ENCODE data around the gene ARHGAP18. TPM values are rescaled to one million over a fixed set of nuclear protein-coding genes. Genes with fewer than 3 reads are reported as not detected.

The ARHGAP18 gene
- total and polyA plus RNA-seq, 2 of the 13 experiments (the other 11 are each of a cell fraction or from before 2014, with no cell fraction given), result 58.2 to 115 TPM

- TF ChIP-seq, protein P1, sequence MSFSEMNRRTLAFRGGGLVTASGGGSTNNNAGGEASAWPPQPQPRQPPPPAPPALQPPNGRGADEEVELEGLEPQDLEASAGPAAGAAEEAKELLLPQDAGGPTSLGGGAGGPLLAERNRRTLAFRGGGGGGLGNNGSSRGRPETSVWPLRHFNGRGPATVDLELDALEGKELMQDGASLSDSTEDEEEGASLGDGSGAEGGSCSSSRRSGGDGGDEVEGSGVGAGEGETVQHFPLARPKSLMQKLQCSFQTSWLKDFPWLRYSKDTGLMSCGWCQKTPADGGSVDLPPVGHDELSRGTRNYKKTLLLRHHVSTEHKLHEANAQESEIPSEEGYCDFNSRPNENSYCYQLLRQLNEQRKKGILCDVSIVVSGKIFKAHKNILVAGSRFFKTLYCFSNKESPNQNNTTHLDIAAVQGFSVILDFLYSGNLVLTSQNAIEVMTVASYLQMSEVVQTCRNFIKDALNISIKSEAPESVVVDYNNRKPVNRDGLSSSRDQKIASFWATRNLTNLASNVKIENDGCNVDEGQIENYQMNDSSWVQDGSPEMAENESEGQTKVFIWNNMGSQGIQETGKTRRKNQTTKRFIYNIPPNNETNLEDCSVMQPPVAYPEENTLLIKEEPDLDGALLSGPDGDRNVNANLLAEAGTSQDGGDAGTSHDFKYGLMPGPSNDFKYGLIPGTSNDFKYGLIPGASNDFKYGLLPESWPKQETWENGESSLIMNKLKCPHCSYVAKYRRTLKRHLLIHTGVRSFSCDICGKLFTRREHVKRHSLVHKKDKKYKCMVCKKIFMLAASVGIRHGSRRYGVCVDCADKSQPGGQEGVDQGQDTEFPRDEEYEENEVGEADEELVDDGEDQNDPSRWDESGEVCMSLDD (CRISPR knock-in tag; IDR thresholded peaks at IDR 0.05; ENCODE audit: borderline replicate concordance), result no peak
- TF ChIP-seq, protein P2, sequence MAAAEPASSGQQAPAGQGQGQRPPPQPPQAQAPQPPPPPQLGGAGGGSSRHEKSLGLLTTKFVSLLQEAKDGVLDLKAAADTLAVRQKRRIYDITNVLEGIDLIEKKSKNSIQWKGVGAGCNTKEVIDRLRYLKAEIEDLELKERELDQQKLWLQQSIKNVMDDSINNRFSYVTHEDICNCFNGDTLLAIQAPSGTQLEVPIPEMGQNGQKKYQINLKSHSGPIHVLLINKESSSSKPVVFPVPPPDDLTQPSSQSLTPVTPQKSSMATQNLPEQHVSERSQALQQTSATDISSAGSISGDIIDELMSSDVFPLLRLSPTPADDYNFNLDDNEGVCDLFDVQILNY (CRISPR knock-in tag; conservative IDR thresholded peaks at IDR 0.05), result no peak
- TF ChIP-seq KMT2B (CRISPR knock-in tag; IDR thresholded peaks at IDR 0.05) (0 out of 2 replicates have a peak, but pooled peaks have one; percentile 44), SIN3B (IDR thresholded peaks at IDR 0.05; ENCODE audit: low read length) (no peak), BRCA1 (CRISPR knock-in tag; IDR thresholded peaks at IDR 0.05) (no peak), ARNTL (CRISPR knock-in tag; IDR thresholded peaks at IDR 0.05) (no peak; the same call in 1 of the 2 replicates), ZFP1 (CRISPR knock-in tag; IDR thresholded peaks at IDR 0.05) (peak; percentile 73), ZNF543 (CRISPR knock-in tag; IDR thresholded peaks at IDR 0.05) (no peak), ZNF780A (CRISPR knock-in tag; IDR thresholded peaks at IDR 0.05) (peak; percentile 30; the same call in 1 of the 2 replicates), ATAD3A (CRISPR knock-in tag; IDR thresholded peaks at IDR 0.05) (no peak), ZXDC (CRISPR knock-in tag; IDR thresholded peaks at IDR 0.05) (no peak), CBFB (CRISPR knock-in tag; IDR thresholded peaks at IDR 0.05) (no peak), SRY (CRISPR knock-in tag; IDR thresholded peaks at IDR 0.05) (no peak)
- TF ChIP-seq, protein P3, sequence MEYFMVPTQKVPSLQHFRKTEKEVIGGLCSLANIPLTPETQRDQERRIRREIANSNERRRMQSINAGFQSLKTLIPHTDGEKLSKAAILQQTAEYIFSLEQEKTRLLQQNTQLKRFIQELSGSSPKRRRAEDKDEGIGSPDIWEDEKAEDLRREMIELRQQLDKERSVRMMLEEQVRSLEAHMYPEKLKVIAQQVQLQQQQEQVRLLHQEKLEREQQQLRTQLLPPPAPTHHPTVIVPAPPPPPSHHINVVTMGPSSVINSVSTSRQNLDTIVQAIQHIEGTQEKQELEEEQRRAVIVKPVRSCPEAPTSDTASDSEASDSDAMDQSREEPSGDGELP (IDR thresholded peaks at IDR 0.05; ENCODE audit: borderline replicate concordance, low read depth), result no peak
- TF ChIP-seq, protein P4, sequence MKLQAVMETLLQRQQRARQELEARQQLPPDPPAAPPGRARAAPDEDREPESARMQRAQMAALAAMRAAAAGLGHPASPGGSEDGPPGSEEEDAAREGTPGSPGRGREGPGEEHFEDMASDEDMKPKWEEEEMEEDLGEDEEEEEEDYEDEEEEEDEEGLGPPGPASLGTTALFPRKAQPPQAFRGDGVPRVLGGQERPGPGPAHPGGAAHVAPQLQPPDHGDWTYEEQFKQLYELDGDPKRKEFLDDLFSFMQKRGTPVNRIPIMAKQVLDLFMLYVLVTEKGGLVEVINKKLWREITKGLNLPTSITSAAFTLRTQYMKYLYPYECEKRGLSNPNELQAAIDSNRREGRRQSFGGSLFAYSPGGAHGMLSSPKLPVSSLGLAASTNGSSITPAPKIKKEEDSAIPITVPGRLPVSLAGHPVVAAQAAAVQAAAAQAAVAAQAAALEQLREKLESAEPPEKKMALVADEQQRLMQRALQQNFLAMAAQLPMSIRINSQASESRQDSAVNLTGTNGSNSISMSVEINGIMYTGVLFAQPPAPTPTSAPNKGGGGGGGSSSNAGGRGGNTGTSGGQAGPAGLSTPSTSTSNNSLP (IDR thresholded peaks at IDR 0.05; ENCODE audit: low read depth, low read length), result no peak
- TF ChIP-seq, protein P5, sequence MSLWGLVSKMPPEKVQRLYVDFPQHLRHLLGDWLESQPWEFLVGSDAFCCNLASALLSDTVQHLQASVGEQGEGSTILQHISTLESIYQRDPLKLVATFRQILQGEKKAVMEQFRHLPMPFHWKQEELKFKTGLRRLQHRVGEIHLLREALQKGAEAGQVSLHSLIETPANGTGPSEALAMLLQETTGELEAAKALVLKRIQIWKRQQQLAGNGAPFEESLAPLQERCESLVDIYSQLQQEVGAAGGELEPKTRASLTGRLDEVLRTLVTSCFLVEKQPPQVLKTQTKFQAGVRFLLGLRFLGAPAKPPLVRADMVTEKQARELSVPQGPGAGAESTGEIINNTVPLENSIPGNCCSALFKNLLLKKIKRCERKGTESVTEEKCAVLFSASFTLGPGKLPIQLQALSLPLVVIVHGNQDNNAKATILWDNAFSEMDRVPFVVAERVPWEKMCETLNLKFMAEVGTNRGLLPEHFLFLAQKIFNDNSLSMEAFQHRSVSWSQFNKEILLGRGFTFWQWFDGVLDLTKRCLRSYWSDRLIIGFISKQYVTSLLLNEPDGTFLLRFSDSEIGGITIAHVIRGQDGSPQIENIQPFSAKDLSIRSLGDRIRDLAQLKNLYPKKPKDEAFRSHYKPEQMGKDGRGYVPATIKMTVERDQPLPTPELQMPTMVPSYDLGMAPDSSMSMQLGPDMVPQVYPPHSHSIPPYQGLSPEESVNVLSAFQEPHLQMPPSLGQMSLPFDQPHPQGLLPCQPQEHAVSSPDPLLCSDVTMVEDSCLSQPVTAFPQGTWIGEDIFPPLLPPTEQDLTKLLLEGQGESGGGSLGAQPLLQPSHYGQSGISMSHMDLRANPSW (CRISPR knock-in tag; IDR thresholded peaks at IDR 0.05; ENCODE audit: borderline replicate concordance), result no peak
- TF ChIP-seq, protein P6, sequence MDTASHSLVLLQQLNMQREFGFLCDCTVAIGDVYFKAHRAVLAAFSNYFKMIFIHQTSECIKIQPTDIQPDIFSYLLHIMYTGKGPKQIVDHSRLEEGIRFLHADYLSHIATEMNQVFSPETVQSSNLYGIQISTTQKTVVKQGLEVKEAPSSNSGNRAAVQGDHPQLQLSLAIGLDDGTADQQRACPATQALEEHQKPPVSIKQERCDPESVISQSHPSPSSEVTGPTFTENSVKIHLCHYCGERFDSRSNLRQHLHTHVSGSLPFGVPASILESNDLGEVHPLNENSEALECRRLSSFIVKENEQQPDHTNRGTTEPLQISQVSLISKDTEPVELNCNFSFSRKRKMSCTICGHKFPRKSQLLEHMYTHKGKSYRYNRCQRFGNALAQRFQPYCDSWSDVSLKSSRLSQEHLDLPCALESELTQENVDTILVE (CRISPR knock-in tag; IDR thresholded peaks at IDR 0.05), result peak; percentile 89
These were observed 65.4 kb downstream of the ARHGAP18 start (continued) for GRCh38 chr6:129644567-129645015.
